GM21381 (cell line): ENCODE data around the gene PLEKHA4.
"Not testable (repeated sequence)": the region's sequence is repeated elsewhere in the genome, so short reads cannot be mapped to it uniquely, and the experiment has no call there.

ENCODE experiments used
- ATAC-seq: cut with Tn5 transposase; IDR thresholded peaks from one replicate; pipeline ENCODE4 v1.9.1; 2021; ENCODE audit warnings: mild to moderate bottlenecking, moderate library complexity; ENCODE audit not compliant: unreplicated experiment

Gene PLEKHA4

DNA sequence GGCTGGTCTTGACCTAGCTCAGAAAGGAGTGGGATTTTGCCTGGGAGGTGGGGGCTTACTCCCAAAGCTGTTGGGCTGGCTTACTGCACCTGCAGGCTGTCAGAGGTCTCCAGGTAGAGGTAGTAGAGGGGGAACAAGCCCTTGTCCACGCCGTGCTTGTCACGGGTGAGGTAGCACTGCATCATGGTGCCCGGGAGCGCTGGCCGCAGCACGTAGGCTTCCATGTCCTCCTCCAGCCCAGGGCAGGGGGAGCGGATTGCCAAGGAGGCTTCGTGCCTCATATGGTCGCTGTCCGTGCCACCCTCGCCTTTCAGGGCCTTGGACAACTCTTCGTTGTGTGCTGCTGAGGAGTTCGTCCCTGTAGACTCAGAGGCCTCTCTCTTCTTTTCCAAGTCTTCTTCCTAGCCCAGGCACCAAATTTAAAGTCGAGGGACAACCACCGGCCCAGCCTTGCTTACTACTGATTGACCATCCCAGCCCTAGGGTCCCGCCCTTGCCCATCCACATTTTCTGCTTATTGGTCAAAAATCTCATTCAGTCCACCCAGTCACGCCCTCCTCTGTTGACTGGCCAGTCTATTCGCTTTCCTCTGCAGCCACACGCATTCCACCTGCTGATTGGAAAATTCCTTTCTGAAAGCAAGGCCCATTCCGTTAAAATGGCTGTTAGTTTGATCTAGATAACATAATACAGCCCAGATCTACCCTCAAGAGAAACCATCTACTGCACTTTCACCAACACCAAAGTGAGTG, 19.6 kb upstream of the PLEKHA4 start:
- no peak for ATAC-seq

DNA sequence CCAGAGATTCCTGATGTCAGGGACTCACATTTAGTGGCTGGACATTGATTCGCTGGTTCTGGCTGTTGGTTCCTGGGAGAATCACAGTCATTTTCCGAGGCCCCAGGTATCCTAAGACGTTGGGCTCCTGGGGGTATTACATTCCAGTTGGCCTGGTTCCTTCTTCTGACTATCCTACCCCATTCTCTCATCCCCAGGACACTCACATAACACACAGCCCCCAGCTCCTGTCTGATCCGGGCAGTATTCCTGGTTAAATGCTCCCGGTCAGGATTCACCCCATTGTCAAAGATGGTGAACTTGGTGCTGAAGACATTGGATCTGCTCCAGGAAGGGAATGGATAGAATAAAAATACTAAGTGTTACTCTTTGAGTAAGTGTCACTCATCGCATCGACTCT, 15.3 kb upstream of the PLEKHA4 start:
- ATAC-seq: no peak

DNA sequence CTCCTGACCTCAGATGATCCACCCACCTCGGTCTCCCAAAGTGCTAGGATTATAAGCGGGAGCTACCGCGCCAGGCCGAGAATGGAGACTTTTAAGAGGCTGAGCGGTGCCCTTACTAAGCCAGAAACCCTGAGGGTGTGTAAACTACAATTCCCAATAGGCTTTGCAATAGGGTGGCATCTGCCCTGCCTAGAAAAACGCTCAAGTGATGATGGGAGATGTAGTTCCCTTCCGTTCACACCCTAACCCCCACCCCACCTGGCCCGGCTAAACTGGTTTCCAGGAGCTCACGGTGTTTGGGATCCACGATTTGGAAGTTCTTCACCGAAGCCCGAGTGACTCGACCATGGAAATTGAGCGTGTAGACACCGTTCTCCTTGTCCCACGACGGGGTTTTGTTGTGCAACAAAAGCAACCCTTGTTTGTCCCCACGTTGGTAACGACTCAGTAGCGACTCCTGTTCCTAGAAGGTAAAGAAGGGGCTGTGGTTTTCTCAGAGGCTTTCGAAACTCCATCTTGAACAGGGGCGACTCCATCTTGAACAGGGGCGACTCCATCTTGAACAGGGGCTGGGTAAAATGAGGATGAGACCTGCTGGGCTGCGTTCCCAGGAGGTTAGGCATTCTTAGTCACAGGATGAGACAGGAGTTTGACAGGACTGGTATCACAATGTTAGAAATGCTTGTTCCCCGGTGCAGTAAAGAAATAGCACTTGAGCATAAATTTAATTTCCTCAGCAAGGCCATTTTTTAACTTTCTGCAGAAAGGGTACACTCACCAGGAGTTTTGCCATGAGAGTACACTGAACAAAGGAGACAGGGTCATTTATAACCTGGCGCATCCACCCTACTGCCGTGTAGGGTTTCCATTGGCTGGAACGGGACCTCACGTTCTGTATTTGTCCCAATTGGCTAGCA, 13.6 kb upstream of the PLEKHA4 start:
- no peak for ATAC-seq

DNA sequence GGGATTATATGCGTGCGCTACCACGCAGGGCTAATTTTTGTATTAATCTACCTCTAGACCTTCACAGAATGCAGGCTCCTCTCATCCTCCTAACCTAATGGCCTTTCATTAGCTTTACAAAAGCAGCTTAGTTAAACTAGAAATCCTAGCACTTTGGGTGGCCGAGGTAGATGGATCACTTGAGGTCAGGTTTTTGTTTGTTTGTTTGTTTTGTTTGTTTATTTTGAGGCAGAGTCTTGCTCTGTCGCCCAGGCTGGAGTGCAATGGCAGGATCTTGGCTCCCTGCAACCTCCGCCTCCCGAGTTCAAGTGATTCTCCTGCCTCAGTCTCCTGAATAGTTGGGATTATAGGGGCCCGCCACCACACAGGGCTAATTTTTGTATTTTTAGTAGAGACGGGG, 11.3 kb upstream of the PLEKHA4 start:
- ATAC-seq: not testable (repeated sequence)

DNA sequence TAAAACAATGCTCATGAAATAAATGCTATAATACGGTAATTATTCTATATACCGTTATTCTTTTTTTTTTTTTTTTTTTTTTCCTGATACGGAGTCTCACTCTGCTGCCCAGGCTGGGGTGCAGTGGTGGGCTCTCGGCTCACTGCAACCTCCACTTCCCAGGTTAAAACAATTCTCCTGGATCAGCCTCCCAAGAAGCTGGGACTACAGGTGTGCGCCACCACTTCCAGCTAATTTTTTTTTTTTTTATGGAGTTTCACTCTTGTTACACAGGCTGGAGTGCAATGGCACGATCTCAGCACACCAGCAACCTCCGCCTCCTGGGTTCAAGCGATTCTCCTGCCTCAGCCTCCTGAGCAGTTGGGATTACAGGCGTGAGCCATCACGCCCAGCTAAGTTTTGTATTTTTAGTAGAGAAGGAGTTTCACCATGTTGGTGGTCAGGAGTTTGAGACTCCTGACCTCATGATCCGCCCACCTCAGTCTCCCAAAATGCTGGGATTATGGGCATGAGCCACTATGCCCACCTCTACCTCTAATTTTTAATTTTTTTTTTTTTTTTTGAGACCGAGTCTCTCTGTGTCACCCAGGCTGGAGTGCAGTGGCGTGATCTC, 10.7 kb upstream of the PLEKHA4 start:
- no peak for ATAC-seq

DNA sequence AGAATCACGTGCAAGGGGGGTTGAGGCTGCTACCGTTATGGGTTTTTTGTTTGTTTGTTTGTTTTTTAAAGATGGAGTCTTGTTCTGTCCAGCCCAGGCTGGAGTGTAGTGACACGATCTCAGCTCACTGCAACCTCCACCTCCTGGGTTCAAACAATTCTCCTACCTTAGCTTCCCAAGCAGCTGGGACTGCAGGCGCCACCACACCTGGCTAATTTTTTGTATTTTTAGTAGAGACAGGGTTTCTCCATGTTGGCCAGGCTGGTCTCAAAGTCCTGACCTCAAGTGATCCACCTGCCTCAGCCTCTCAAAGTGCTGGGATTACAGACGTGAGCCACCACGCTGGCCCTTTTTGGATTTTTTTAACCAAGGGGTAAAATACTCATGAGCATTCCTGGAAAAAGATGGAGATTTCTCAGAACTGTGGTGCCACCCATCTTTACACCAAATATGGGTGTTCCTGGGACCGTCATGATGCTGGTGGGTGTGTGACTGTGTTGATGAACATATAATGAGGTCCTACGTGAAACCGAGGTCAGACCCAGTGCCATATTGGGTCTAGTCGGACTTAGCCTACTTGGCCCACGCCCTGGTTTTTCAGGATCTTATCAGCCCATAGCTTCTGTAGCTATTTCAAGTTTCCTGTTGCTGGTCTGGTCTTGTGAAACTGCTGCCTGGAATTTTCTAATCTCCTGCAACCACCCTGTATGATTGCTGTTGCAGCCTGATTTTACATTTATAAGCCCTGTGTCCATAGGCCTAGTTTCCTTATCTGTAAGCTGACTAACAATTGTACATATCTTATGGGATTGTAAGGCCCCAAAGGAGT, 10.0 kb upstream of the PLEKHA4 start:
- ATAC-seq: no peak

DNA sequence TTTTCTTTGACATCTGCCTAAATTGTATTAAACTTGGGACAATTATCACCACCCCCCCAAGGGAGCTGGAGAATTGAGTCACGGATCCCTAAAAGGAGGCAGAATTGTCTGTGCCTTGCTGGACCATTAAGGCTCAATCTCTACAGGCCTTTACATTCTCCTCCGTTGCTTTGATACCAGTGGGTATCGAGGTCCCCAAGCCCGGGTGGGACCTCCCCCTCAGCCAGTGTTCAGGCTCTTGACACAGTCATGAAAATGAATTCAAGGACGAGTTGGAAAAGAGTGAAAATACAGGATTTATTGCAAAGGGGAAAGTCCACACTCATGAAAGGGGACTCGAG, 9.4 kb upstream of the PLEKHA4 start:
- no peak for ATAC-seq

DNA sequence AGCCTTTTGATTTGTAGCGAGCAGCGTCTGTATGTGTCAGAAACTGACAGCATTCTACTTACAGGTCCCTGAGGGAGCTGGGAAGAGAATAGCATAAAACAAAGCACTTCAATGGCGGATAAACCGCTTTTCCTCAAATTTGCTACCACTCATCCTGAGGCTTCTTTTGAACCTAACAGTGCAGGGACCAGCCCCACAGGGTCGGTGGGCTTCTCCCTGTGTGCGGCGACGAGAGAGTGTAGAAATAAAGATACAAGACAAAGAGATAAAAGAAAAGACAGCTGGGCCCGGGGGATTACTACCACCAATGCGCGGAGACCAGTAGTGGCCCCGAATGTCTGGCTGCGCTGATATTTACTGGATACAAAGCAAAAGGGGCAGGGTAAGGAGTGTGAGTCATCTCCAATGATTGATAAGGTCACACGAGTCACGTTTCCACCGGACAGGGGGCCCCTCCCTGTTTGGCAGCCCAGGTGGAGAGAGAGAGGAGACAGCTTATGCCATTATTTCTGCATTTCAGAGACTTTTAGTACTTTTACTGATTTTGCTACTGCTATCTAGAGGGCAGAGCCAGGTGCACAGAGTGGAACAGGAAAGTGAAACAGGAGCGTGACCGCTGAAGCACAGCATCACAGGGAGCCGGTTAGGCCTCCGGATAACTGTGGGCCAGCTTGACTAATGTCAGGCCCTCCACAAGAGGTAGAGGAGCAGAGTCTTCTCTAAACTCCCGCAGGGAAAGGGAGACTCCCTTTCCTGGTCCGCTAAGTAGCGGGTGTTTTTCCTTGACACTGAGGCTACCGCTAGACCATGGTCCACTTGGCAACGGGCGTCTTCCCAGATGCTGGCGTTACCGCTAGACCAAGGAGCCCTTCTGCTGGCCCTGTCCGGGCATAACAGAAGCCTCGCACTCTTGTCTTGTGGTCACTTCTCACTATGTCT, 7.9 kb upstream of the PLEKHA4 start:
- not testable (repeated sequence) for ATAC-seq

DNA sequence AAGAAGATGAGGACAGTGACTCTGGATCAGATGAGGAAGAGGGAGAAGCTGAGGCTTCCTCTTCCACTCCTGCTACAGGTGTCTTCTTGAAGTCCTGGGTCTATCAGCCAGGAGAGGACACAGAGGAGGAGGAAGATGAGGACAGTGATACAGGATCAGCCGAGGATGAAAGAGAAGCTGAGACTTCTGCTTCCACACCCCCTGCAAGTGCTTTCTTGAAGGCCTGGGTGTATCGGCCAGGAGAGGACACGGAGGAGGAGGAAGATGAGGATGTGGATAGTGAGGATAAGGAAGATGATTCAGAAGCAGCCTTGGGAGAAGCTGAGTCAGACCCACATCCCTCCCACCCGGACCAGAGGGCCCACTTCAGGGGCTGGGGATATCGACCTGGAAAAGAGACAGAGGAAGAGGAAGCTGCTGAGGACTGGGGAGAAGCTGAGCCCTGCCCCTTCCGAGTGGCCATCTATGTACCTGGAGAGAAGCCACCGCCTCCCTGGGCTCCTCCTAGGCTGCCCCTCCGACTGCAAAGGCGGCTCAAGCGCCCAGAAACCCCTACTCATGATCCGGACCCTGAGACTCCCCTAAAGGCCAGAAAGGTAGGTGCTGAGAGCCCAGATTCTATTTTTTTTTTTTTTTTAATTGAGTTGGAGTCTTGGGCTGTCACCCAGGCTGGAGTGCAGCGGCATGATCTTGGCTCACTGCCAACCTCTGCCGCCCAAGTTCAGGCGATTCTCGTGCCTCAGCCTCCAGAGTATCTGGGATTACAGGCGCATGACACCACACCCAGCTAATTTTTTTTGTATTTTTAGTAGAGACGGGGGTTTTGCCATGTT, 6.1 kb upstream of the PLEKHA4 start:
- no peak for ATAC-seq

DNA sequence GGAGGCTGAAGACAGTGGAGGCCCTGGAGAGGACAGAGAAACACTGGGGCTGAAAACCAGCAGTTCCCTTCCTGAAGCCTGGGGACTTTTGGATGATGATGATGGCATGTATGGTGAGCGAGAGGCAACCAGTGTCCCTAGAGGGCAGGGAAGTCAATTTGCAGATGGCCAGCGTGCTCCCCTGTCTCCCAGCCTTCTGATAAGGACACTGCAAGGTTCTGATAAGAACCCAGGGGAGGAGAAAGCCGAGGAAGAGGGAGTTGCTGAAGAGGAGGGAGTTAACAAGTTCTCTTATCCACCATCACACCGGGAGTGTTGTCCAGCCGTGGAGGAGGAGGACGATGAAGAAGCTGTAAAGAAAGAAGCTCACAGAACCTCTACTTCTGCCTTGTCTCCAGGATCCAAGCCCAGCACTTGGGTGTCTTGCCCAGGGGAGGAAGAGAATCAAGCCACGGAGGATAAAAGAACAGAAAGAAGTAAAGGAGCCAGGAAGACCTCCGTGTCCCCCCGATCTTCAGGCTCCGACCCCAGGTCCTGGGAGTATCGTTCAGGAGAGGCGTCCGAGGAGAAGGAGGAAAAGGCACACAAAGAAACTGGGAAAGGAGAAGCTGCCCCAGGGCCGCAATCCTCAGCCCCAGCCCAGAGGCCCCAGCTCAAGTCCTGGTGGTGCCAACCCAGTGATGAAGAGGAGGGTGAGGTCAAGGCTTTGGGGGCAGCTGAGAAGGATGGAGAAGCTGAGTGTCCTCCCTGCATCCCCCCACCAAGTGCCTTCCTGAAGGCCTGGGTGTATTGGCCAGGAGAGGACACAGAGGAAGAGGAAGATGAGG, 5.3 kb upstream of the PLEKHA4 start:
- ATAC-seq: no peak

DNA sequence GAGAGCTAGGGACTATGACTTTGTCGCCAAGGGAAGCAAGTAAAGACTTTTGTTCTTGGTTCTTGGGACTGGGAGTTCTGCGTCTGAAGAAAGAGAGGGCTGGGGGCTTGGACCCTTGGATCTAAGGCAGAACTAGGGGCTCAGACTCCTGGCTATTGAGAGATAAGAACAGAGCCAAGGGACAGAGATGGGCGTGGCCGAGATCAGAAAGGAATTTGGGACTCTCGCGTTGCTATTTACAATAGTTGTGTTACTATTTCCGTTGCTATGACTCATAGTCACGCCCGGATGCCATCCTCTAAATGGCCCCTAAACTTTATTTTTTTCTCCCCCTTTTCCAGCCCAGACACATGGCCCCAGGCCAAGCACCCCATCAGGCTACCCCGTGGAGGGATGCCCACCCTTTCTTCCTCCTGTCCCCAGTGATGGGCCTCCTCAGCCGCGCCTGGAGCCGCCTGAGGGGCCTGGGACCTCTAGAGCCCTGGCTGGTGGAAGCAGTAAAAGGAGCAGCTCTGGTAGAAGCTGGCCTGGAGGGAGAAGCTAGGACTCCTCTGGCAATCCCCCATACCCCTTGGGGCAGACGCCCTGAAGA, 4.6 kb upstream of the PLEKHA4 start:
- ATAC-seq: no peak

DNA sequence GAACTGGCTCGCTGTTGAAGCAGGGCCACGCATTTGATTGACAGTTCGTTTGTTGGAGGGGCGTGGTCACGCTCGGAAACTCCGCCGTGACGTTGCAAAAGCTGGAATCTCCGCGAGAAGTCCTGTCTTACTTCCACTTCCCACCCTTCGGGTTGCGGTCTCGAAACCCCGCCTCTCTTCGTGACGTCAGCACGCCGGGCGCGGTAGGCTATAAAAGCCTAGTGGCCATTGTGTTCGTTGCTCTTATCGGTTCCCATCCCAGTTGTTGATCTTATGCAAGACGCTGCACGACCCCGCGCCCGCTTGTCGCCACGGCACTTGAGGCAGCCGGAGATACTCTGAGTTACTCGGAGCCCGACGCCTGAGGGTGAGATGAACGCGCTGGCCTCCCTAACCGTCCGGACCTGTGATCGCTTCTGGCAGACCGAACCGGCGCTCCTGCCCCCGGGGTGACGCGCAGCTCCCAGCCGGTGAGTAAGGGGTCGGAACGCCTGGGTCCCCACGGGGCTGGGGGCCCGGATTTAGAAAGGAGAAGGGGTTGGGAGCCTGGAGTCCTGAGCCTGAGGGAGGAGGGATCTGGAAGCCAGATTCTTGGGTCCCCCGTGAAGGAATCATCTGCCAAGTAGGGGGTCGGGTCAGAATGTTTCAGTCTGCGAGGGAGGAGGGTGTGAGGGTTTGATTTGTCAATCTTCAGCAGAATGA, 3.9 kb upstream of the PLEKHA4 start, which contains the start of gene PPP1R15A:
TSS of gene PPP1R15A (plus strand) at position 240 of the 702 bp plus-strand sequence. CDS start 813 bp downstream, outside the sequence.
- peak; percentile 43 for ATAC-seq

DNA sequence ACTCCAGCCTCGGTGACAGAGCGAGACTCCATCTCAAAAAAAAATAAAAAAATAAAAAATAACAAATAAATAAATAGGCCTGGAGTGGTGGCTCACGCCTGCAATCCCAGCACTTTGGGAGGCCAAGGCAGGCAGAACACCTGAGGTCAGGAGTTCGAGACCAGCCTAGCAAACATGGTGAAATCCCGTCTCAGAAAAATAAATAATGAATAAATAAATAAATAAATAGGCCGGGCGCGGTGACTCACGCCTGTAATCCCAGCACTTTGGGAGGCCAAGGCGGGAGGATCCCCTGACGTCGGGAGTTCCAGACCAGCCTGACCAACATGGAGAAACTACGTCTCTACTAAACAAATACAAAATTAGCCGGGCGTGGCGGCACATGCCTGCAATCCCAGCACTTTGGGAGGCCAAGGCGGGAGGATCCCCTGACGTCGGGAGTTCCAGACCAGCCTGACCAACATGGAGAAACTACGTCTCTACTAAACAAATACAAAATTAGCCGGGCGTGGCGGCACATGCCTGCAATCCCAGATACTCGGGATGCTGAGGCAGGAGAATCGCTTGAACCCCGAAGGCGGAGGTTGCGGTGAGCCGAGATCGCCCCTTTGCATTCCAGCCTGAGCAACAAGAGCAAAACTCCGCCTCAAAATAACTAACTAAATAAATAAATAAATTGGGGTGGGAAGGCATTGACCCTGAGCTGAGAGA, 3.2 kb upstream of the PLEKHA4 start:
- ATAC-seq: not testable (repeated sequence)

DNA sequence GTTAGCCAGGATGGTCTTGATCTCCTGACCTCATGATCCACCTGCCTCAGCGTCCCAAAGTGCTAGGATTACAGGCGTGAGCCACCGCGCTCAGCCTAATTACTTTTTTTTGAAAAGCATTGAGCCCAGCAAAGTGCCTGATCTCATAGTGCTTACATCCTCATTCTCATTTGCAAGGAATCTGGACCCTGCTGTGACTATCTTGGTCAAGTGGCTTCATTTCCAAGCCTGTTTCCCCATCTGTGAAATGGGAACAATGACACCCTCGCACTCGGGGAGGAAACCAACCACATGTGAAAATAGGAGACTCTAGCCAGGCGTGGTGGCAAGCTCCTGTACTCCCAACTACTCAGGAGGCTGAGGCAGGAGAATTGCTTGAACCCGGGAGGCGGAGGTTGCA, 1.6 kb upstream of the PLEKHA4 start:
- ATAC-seq: no peak

DNA sequence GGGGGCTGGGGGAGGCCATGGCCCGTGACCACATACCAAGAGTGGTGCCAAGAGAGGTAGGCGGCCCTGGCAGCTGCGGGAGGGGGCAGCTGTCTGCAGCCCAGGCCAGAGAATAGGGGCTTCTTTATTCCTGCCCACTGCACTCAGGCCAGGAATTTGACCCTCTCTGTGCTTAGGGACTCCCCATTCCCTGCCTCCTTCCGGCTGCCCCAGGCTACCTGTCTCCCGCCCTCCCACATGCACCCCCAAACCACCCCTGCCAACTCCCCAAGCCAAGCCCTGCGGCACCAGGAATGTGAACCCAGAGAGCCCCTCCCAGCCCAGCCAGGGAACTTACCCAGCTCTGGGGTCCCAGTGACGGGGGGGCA, 687 bp downstream of the PLEKHA4 start:
- no peak for ATAC-seq

DNA sequence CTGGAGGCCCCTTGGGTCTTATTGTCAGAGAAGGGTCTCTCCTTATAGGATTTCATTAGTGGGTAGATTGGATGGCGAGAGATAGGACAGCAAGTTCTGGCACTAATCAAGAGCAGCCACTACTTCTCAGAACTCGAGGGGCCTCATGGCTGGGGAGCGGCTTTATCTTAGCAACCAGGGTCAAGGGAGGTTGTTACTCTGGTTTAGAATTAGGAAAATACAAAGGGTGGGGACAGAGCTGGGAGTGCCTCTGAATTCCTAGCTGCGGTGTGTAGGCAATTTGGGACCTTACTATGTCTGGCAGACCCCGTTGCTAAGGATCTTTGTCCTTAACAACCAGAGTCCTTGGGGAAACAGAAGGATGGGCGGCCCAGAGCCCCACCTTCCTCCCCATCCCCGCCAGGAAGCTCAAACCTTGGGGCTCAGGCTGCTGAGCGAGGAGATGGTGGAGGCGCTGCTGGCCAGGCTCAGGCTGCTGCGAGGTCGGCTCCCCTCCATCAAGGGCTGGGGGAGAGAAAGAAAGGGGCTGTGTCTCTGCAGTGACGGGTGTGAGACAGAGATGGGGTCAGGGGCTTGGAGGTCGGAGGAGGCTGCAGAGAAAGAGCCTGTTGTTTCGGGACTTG, 1.2 kb downstream of the PLEKHA4 start:
- no peak for ATAC-seq
